HG02678 (cell line): ENCODE results near the gene SP4.
A peak's percentile ranks its signal among the peaks of the same experiment; 100 is the strongest.

ENCODE experiments used
- ATAC-seq: cut with Tn5 transposase; IDR thresholded peaks from one replicate; pipeline ENCODE4 v1.9.1; 2021; ENCODE audit warnings: mild to moderate bottlenecking, moderate library complexity; ENCODE audit not compliant: unreplicated experiment

The SP4 gene

DNA sequence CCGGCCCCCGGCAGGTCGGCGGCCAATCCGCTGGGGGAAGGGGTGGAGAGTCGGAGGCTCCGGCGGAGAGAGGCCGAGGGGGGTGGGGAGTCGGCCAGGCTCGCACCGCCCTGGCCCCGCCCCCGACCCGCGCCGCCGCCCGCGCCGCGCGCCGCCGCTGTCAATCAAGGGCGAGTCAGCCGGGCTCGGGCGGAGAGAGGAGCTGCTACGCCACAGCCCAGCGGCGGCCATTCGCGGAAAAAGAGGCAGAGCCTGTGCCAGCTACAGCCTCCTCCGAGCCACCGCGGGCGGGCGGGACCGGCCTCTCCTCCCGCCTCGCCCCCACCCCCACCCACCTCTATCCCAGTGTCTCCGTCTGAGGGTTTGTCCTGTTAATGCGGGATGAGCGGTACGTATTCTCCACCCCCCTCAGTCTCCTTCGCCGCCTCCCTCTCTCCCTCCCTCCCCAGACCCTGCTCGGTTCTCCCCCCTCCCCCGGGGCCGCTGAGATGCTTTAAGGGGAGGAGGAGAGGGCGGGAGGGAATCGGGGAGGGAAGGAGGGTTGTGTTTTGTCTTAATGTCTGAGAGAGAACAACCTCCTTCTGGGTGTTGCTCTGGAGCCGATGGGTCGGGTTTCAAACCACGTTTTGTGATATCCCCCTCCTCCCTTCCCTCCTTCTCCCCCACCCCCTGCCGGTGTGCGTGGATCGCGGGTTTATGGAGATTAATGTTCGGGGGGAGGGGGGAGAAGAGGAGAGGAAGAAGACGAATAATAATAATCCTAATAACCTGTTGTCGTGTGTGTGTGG is at the start of gene SP4:
TSS of gene SP4 (plus strand) at position 213 of the 788 bp plus-strand sequence. CDS start at position 382, 169 bp downstream.
- peak; percentile 68 for ATAC-seq

DNA sequence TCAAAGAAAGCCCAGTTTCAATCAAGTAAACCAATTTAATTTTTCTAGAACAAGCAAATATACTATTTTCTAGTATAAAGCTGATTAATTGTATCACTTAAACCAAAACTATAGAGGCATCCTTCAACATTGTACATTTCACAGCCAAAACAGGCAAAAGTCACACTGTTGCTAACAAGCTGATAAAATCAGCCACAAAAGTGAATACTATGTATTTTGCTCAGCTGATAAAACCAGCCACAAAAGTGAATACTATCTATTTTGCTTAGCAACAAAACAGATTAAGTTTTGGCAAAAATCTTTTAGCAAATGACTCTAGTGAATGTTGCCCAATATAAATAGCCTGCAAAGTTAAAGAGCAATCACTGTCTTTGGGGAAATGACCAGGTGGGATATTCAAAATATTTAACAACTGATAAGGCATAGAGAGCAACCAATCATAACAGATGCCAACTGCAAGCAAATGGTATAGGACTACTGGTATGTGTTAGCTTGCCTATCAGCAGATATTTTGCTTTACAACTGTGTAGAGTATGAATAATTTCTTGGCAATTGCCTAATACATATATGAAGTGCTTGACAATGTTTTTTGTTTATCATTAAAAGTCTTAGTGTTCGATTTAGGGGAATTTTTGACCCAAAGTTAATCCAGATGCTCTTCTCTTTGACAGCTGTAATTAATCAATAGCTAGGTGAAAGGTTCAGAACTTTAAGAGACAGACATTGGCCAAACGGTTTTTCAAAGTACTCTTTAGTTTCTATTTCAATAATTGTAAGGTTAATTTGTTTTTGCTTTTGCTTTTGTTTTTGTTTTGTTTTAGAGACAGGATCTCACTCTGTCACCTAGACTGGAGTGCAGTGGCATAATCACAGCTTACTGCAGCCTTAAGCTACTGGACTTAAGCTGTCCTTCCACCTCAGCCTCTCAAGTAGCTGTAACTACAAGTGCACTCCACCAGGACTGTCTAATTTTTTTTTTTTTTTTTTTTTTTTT is 44.4 kb upstream of the SP4 start:
- peak; percentile 85 for ATAC-seq

DNA sequence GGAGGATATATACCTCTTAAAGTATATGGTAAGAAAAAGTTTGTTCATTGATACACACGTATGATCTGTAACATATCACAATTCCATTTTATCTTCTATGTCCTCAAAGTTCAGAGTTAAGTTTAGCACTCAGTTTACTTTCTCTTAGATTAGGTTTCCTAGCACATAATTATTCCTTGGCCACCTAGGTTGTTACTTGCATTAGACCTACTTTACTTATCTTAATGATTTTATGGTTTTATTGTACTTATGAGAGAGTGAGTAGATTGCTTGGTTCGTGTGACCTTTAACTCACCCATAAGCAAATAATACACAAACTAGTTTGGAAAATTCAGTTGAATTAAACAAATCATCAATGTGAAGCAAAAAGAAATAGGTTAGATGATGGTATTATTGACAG is 33.9 kb upstream of the SP4 start:
- no peak for ATAC-seq

DNA sequence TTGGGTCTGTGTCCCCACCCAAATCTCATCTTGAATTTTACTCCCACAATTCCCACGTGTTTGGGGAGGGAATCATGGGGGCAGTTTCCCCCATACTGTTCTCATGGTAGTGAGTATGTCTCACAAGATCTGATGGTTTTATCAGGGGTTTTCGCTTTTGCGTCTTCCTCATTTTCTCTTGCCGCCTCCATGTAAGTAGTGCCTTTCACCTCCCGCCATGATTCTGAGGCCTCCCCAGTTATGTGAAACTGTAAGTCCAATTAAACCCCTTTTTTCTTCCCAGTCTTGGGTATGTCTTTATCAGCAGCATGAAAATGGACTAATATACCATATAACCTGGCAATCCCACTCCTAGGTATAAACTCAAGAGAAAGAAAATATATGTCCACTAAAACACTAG is 25.9 kb upstream of the SP4 start:
- no peak for ATAC-seq

DNA sequence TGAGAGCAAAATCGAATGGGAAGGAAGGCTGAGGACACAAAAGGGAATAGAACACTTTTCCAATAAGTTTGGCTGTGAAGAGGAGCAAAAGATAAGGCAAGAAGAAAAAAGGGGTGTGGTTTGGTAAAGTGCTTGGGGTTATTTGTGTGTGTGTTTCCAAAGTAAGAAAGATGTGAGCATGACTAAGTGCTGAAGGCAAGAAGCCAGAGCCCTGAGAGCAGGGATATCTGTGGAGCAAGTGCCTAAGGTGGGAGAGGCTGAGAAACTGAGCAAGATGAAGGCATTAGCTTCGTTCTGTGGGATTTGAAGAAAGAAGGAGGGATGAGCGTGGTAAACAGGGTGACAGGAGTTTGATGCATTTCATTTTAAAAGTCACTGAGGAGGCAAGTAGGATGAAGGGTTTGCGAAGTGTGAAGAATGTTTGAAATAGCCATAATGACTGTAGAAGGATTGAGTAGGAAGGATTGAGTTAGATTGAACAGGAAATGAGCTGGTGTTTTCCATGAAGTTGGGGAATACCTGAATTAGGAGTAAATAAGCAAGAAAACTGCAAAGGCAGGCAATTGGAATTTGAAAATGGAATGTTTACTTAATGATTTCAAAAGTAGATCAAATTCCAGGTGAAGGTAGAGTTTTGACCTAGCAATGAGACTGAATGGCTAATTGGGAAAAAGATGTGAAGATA is 19.9 kb upstream of the SP4 start:
- no peak for ATAC-seq

DNA sequence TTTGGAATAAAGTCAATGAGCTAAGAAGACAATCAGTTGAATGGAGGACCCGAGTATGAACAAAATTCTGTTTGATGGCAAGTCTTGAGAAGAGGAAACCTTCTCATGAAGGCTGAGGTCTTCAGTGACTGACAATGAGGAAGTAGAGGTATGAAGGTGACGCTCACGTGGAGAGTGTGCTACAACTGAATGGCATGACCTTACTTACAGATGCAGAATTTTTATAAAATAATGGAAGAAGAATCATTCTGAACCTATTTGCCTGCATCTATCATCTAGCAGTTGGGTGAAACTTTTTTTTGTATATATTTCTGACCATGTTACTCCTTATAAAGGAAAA is 19.4 kb upstream of the SP4 start:
- ATAC-seq: no peak

DNA sequence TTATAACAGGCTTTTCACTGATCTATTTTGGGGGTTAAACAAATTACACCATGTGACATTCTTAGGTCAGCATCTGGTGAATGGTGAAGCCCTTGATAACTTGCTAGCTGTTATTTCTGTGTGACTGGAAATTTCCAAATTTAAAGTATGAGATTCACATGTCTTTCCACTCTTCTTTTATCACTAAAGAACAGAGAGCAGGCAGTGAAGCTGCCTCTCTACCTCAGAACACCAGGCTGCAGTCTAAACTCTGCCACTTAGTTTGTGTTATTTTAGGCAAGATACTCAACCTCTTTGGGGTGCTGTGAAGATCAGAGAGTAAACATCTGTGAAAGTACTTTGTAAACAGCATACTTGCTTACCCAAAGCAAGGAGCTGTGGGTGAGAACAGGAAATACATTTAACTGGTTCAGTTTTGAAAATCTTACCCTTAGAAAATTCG is 15.5 kb upstream of the SP4 start:
- peak; percentile 77 for ATAC-seq

DNA sequence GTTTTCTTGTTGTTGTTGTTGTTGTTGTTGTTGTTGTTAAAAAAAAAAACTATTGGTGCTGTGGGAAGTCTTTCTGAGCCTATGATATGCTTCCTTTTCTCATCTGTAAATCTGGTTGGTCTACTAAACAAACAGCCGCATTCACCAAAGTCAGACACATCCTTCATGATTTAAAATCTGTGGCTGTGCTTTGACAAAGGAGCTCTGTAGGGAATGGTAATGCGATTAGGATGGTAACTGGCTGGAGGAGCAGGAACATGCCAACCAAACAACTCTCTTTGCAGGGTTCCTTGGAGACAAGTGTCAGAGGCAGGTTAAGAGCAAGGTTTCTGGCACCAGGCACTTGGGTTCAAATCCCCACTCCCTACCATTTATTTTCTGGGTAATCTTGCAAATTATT is 14.9 kb upstream of the SP4 start:
- no peak for ATAC-seq

DNA sequence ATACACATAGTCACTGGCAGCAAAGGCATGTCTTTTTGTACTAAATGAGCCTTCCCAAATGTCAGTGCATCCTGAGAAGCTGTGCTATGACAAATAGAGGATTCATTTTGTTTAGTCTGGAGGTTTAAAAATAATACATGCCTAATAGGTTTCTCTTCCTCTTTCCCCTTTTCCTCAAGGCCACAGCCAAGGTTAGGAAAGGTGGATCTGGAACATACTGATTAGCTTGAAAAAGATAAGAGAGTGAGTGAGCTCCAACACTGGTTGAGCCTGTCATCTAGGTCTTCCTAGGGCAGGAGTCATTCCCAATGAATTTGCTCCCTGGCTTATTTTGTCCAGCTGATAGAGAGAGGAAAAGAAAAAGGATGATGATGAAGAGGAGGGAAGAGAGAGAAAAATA is 14.4 kb upstream of the SP4 start:
- ATAC-seq: no peak

DNA sequence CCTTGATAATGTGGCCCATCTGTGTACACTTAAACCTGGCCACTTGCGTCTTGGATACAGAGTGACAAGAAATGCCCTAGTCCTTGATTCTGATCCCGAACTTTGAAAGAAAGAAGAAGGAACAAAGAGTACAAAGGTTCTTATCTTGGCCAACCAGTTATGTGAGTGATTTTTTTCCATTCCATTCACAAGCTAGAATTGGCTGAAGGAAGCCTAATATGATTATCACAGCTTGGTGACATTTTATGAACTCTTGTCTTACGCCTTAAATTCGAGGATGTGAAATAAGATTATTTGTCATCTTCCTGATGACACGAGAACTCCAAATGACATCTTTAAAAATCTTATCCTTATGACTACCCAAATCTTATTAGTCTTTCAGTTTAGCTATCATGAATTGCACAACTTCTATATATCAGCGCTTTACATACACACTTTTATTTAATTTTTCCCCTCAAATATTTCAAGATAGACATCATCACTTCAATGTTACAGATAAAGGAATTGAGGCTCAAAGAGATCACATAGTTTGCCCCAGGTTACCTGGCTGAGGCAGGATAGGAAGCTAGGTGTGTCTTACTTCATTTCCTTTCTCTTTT is 13.0 kb upstream of the SP4 start:
- ATAC-seq: no peak

DNA sequence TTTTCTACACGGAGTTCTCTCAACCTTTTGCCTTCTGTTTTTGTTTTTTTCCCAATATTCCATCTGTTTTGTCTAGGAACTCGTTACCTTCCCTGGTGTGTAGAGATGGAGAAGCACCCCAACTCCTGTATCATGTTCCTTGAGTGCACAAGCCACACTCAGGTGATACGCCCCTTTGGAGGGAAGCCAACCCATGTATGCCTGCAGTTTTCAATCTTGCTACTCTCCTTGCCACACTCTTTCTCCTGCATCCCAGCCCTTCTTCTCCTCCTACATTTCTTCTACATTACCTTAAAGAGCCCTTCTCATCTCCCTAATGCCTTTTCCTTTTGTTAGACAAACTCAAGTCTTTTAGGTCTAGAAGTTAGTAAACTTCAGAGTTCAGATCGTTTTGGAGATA is 10.2 kb upstream of the SP4 start:
- ATAC-seq: no peak

DNA sequence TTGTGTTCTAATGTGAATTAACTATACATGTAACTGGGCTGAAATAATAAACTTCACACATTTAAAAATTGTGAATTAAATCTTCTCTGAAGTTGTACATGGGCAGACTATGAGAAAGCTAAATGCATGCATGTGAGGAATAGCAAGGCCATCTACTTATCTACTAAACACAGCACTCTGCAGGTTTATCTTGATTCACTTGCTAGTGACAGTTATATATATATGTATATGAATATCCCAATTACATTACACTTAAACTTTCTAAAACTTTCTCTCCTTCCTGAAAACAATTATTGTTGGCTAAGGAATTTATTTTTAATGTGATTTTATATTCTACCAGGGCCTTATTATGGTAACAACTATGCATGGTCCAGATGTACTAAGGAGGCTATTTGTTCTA is 5.1 kb upstream of the SP4 start:
- ATAC-seq: no peak

DNA sequence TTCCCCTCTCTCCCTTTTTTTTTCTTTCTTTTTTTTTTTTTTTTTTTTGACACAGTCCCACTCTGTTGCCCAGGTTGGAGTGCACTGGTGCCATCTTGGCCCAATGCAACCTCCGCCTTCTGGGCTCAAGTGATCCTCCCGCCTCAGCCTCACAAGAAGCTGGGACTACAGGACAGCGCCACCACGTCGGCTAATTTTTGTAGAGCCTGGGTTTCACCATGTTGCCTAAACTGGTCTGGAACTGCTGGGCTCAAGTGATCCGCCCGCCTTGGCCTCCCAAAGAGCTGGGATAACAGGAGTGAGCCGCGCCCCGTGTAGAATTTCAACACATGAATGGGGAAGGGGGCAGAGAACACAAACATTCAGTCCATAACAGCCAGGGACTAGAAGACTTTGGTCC is 2.6 kb upstream of the SP4 start:
- ATAC-seq: no peak

DNA sequence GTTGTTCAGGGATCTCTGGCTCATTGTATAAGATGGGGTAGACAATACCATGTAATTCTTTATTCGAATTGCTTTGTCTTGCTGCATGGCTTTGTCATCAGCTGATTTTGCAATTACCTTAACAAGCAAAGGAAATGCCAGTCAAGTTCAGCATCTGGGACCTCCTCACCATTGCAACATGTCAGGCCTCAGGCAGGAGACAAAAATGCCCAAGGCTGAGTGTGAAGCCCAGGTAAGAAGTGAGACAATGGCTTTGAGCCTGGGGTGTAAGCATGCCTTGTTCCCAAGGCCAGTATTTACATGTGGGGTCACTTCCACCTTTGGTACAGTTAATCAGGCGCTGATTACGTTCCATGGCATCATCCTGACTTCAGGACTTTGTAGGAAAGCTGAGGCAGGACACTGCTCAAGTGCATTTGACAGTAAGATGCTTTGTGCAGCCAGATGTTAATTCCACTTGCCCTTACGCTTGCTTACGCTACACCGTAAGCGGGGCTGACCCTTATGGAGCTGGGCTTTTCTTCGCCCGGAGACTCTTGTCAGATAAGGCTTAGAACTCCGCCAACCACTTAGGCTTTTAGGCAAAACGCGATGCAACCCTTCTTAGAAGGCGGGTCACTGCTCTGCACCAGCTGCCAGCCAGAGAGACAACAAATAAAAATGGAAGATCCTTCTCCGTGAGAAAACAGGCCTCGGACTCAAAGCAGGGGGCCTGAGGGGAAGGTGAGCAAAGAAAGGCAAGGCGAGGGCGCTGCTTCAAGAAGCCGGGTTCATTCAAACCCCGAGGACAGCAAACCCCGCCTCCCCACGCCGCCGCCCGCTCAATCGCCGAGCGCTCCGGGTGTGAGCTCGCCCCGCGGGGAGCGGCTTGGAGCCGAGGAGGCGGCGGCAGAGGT is 1.3 kb upstream of the SP4 start:
- no peak for ATAC-seq

DNA sequence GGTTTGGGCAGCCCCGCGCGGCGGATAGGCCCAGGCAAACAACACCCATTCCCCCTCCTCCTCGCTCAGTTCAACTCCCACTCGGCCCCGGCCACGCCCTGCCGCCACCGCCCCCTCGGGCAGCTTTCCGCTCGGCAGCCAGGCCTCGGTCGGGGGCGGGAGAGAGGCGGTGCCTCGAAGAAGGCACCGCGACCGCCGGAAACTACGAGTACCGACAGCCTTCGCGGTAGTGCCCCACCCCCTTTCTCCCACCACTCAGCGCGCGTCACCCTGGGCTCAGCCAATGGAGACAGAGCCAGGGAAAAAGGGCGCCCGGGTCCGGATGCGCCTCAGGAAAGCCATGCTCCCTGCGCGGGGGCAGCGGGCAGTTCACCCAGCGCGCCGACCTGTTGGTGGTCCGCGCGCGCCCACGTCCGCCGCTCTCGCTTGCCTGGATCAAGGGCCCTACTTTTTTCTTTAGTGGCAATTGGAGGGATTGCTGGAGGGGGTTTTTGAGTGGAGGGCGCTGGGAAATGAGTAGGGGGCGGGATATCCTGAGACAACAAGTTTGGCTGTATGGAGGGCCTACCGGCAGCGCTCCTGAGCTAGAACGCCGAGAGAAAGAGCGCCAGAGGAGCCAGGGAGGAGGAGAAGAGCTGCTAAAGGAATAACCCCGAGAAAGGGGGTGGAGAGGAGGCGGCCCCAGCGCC is 557 bp upstream of the SP4 start:
- peak; percentile 75 for ATAC-seq

DNA sequence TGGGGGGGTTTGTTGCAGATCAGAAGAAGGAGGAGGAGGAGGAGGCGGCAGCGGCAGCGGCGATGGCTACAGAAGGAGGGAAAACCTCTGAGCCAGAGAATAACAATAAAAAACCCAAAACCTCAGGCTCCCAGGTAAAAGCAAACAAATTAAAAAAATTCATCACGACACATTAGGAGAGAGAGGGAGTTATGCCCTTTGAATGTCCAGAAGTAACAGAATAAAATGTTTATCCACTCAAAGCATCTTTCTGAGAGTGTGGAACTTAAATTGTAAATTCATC is 717 bp downstream of the SP4 start:
- no peak for ATAC-seq

DNA sequence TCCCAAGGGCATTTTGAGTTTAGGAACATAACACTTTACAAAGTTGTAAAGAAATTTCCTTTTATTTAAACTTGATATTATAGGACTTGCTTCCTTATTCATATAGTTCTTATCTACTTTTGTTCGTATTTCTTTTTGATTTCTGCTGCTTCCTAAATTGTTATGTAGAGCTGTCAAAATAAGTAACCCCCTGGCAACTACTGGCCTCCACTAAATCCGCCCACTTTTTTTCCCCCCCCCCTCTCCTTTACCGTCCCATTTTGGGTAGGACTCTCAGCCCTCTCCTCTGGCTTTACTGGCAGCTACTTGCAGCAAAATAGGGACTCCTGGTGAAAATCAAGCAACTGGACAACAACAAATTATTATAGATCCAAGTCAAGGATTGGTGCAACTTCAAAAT is 1.1 kb downstream of the SP4 start:
- ATAC-seq: no peak

DNA sequence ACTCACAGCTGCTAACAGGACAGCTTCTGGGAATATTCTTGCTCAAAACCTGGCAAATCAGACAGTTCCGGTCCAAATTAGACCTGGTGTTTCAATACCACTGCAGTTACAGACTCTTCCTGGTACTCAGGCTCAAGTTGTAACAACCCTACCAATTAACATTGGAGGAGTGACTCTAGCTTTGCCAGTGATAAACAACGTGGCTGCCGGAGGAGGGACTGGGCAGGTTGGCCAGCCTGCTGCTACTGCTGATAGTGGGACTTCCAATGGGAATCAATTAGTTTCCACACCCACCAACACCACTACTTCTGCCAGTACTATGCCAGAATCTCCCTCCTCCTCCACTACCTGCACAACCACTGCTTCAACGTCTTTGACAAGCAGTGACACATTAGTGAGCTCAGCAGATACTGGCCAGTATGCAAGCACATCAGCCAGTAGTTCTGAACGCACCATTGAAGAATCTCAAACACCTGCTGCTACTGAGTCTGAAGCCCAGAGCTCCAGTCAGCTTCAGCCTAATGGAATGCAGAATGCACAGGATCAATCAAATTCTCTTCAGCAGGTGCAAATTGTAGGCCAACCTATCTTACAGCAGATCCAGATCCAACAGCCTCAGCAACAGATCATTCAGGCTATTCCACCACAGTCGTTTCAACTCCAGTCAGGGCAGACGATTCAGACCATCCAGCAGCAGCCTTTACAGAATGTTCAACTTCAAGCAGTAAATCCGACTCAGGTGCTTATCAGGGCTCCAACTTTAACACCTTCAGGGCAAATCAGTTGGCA is 2.1 kb downstream of the SP4 start:
- ATAC-seq: no peak

DNA sequence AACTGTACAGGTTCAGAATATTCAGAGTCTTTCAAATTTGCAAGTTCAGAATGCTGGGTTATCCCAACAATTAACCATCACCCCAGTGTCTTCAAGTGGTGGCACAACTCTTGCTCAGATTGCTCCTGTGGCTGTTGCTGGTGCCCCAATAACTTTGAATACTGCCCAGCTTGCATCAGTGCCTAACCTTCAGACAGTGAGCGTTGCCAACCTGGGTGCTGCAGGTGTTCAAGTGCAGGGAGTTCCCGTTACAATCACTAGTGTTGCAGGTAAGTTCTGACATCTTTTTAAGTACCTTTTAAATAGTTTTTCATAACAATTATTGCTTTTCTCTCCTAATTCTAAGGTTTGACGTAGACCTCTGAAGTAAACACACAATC is 2.7 kb downstream of the SP4 start:
- no peak for ATAC-seq
